Measurements from ENCODE around the gene LRRC3. TPM values are rescaled to one million over a fixed set of nuclear protein-coding genes. Genes with fewer than 3 reads are reported as not detected.

Gene LRRC3
- total and polyA plus RNA-seq, 2 donors from 2014 or later: 0.60 to 1.4 TPM

GRCh38 chr21:44510109-44510507, 54.8 kb downstream of the LRRC3 start:
- TF ChIP-seq CTCF (IDR thresholded peaks at IDR 0.05; ENCODE audit: borderline replicate concordance, extremely low read depth, insufficient read depth): no peak
- Histone ChIP-seq H3K36me3 (ENCODE audit: control insufficient read depth in 2 of 3, insufficient read depth in 3 of 3, low read length in 3 of 3) (peaks cover 0 to 2% (median 0%) of the 10 kb centered on the region in 3 donors), H3K27ac (ENCODE audit: low read depth in 2 of 2, low read length in 2 of 2) (no peak overlapping the region), H3K27me3 (ENCODE audit: control insufficient read depth, insufficient read depth, low read length) (no peaks in the 10 kb centered on the region), H3K9ac (ENCODE audit: low read length in 3 of 3) (no peak overlapping the region), H3K4me1 (ENCODE audit: control insufficient read depth in 2 of 3, insufficient read depth in 2 of 3, low read depth in 1 of 3, low read length in 3 of 3) (peaks cover 0 to 6% (median 0%) of the 10 kb centered on the region in 3 donors), H3K4me3 (ENCODE audit: low read length in 3 of 3) (no peak overlapping the region), H3K9me3 (ENCODE audit: control insufficient read depth in 2 of 3, insufficient read depth in 1 of 3, low read length in 3 of 3) (no peaks in the 10 kb centered on the region)
- FAIRE-seq: no peak
- intact Hi-C loops (cut with DNase I): no loop called here
- no peak for DNase-seq

- TF ChIP-seq CTCF (IDR thresholded peaks at IDR 0.05; ENCODE audit: borderline replicate concordance, extremely low read depth, insufficient read depth): peak; percentile 90
- FAIRE-seq (no peak), DNase-seq (peak; percentile 85 to 91 (median 87))
- Histone ChIP-seq H3K36me3 (ENCODE audit: control insufficient read depth in 2 of 3, insufficient read depth in 3 of 3, low read length in 3 of 3) (peaks cover 0 to 2% (median 0%) of the 10 kb centered on the region in 3 donors), H3K9ac (ENCODE audit: low read length in 3 of 3) (no peak overlapping the region), H3K4me3 (ENCODE audit: low read length in 3 of 3) (peak overlapping the region in 2 of 3 donors; percentile 1 to 2), H3K4me1 (ENCODE audit: control insufficient read depth in 2 of 3, insufficient read depth in 2 of 3, low read depth in 1 of 3, low read length in 3 of 3) (peaks cover 0 to 6% (median 0%) of the 10 kb centered on the region in 3 donors), H3K27me3 (ENCODE audit: control insufficient read depth, insufficient read depth, low read length) (no peaks in the 10 kb centered on the region), H3K9me3 (ENCODE audit: control insufficient read depth in 2 of 3, insufficient read depth in 1 of 3, low read length in 3 of 3) (no peaks in the 10 kb centered on the region), H3K27ac (ENCODE audit: low read depth in 2 of 2, low read length in 2 of 2) (no peak overlapping the region)
- intact Hi-C loops (cut with DNase I): no loop called here
These were observed 55.4 kb downstream of the LRRC3 start for GRCh38 chr21:44510508-44511218.

- DNase-seq: peak in 1 of 5 donors; percentile 45
- no peaks in the 10 kb centered on the region for H3K9me3 ChIP-seq (ENCODE audit: control insufficient read depth in 2 of 3, insufficient read depth in 1 of 3, low read length in 3 of 3)
- no peak overlapping the region for H3K9ac ChIP-seq (ENCODE audit: low read length in 3 of 3)
- no peak for TF ChIP-seq CTCF (IDR thresholded peaks at IDR 0.05; ENCODE audit: borderline replicate concordance, extremely low read depth, insufficient read depth)
- peaks cover 0 to 2% (median 0%) of the 10 kb centered on the region in 3 donors for H3K36me3 ChIP-seq (ENCODE audit: control insufficient read depth in 2 of 3, insufficient read depth in 3 of 3, low read length in 3 of 3)
- H3K4me1 ChIP-seq (ENCODE audit: control insufficient read depth in 2 of 3, insufficient read depth in 2 of 3, low read depth in 1 of 3, low read length in 3 of 3): peaks cover 0 to 6% (median 0%) of the 10 kb centered on the region in 3 donors
- H3K27ac ChIP-seq (ENCODE audit: low read depth in 2 of 2, low read length in 2 of 2): no peak overlapping the region
- intact Hi-C loops (cut with DNase I): no loop called here
- H3K4me3 ChIP-seq (ENCODE audit: low read length in 3 of 3): no peak overlapping the region
- no peak for FAIRE-seq
- no peaks in the 10 kb centered on the region for H3K27me3 ChIP-seq (ENCODE audit: control insufficient read depth, insufficient read depth, low read length)
These were observed 56.1 kb downstream of the LRRC3 start for GRCh38 chr21:44511219-44511937.

Other genes starting within 250 kb of the LRRC3 start
- gene ICOSLG, start 214.6 kb upstream of the LRRC3 start, total RNA-seq: 10.2 TPM
- gene ICOSLG, start 214.6 kb upstream of the LRRC3 start, polyA plus RNA-seq (ENCODE audit: insufficient read depth, low read depth, low replicate concordance): 3.0 TPM
- not detected for gene DNMT3L, start 193.6 kb upstream of the LRRC3 start, total RNA-seq
- gene DNMT3L, start 193.6 kb upstream of the LRRC3 start, polyA plus RNA-seq (ENCODE audit: insufficient read depth, low read depth, low replicate concordance): 0.47 TPM
- 0.25 TPM for gene AIRE, start 169.6 kb upstream of the LRRC3 start, total RNA-seq
- gene AIRE, start 169.6 kb upstream of the LRRC3 start, polyA plus RNA-seq (ENCODE audit: insufficient read depth, low read depth, low replicate concordance): 0.09 TPM
- gene PFKL, start 155.5 kb upstream of the LRRC3 start, total RNA-seq: 197 TPM
- 155 TPM for gene PFKL, start 155.5 kb upstream of the LRRC3 start, polyA plus RNA-seq (ENCODE audit: insufficient read depth, low read depth, low replicate concordance)
- gene CFAP410, start 116.1 kb upstream of the LRRC3 start, total RNA-seq: 23.3 TPM
- gene CFAP410, start 116.1 kb upstream of the LRRC3 start, polyA plus RNA-seq (ENCODE audit: insufficient read depth, low read depth, low replicate concordance): 45.3 TPM
- gene TRPM2, start 101.9 kb upstream of the LRRC3 start, total RNA-seq: 11.5 TPM
- 2.0 TPM for gene TRPM2, start 101.9 kb upstream of the LRRC3 start, polyA plus RNA-seq (ENCODE audit: insufficient read depth, low read depth, low replicate concordance)
- not detected for gene KRTAP10-1, start 84.7 kb downstream of the LRRC3 start, total RNA-seq
- gene KRTAP10-1, start 84.7 kb downstream of the LRRC3 start, polyA plus RNA-seq (ENCODE audit: insufficient read depth, low read depth, low replicate concordance): not detected
- gene KRTAP10-2, start 96.0 kb downstream of the LRRC3 start, total RNA-seq: not detected
- not detected for gene KRTAP10-2, start 96.0 kb downstream of the LRRC3 start, polyA plus RNA-seq (ENCODE audit: insufficient read depth, low read depth, low replicate concordance)
- not detected for gene KRTAP10-3, start 103.3 kb downstream of the LRRC3 start, total RNA-seq
- not detected for gene KRTAP10-3, start 103.3 kb downstream of the LRRC3 start, polyA plus RNA-seq (ENCODE audit: insufficient read depth, low read depth, low replicate concordance)
- not detected for gene KRTAP10-4, start 118.2 kb downstream of the LRRC3 start, total RNA-seq
- not detected for gene KRTAP10-4, start 118.2 kb downstream of the LRRC3 start, polyA plus RNA-seq (ENCODE audit: insufficient read depth, low read depth, low replicate concordance)
- not detected for gene KRTAP10-5, start 125.1 kb downstream of the LRRC3 start, total RNA-seq
- not detected for gene KRTAP10-5, start 125.1 kb downstream of the LRRC3 start, polyA plus RNA-seq (ENCODE audit: insufficient read depth, low read depth, low replicate concordance)
- not detected for gene KRTAP10-6, start 137.0 kb downstream of the LRRC3 start, total RNA-seq
- gene KRTAP10-6, start 137.0 kb downstream of the LRRC3 start, polyA plus RNA-seq (ENCODE audit: insufficient read depth, low read depth, low replicate concordance): not detected
- not detected for gene KRTAP10-7, start 145.1 kb downstream of the LRRC3 start, total RNA-seq
- not detected for gene KRTAP10-7, start 145.1 kb downstream of the LRRC3 start, polyA plus RNA-seq (ENCODE audit: insufficient read depth, low read depth, low replicate concordance)
- gene KRTAP10-8, start 156.6 kb downstream of the LRRC3 start, total RNA-seq: not detected
- gene KRTAP10-8, start 156.6 kb downstream of the LRRC3 start, polyA plus RNA-seq (ENCODE audit: insufficient read depth, low read depth, low replicate concordance): not detected
- gene KRTAP10-9, start 171.6 kb downstream of the LRRC3 start, total RNA-seq: not detected
- gene KRTAP10-9, start 171.6 kb downstream of the LRRC3 start, polyA plus RNA-seq (ENCODE audit: insufficient read depth, low read depth, low replicate concordance): not detected
- gene KRTAP10-10, start 181.8 kb downstream of the LRRC3 start, total RNA-seq: not detected
- not detected for gene KRTAP10-10, start 181.8 kb downstream of the LRRC3 start, polyA plus RNA-seq (ENCODE audit: insufficient read depth, low read depth, low replicate concordance)
- not detected for gene KRTAP10-11, start 190.9 kb downstream of the LRRC3 start, total RNA-seq
- gene KRTAP10-11, start 190.9 kb downstream of the LRRC3 start, polyA plus RNA-seq (ENCODE audit: insufficient read depth, low read depth, low replicate concordance): not detected
- not detected for gene KRTAP12-4, start 199.1 kb downstream of the LRRC3 start, total RNA-seq
- not detected for gene KRTAP12-4, start 199.1 kb downstream of the LRRC3 start, polyA plus RNA-seq (ENCODE audit: insufficient read depth, low read depth, low replicate concordance)
- not detected for gene KRTAP12-3, start 202.4 kb downstream of the LRRC3 start, total RNA-seq
- gene KRTAP12-3, start 202.4 kb downstream of the LRRC3 start, polyA plus RNA-seq (ENCODE audit: insufficient read depth, low read depth, low replicate concordance): not detected
- not detected for gene KRTAP12-2, start 211.4 kb downstream of the LRRC3 start, total RNA-seq
- not detected for gene KRTAP12-2, start 211.4 kb downstream of the LRRC3 start, polyA plus RNA-seq (ENCODE audit: insufficient read depth, low read depth, low replicate concordance)
- gene KRTAP12-1, start 226.7 kb downstream of the LRRC3 start, total RNA-seq: not detected
- gene KRTAP12-1, start 226.7 kb downstream of the LRRC3 start, polyA plus RNA-seq (ENCODE audit: insufficient read depth, low read depth, low replicate concordance): not detected
- gene KRTAP10-12, start 241.7 kb downstream of the LRRC3 start, total RNA-seq: not detected
- not detected for gene KRTAP10-12, start 241.7 kb downstream of the LRRC3 start, polyA plus RNA-seq (ENCODE audit: insufficient read depth, low read depth, low replicate concordance)